CD4-positive, alpha-beta T cell treated with Interleukin-17A for 1 hour (primary cell): ENCODE results near the gene BBS7.

ENCODE experiments used
- DNase-seq: peaks from one replicate; pipeline ENCODE4 v3.0.0-alpha.2; 2020

BBS7 gene, protein sequence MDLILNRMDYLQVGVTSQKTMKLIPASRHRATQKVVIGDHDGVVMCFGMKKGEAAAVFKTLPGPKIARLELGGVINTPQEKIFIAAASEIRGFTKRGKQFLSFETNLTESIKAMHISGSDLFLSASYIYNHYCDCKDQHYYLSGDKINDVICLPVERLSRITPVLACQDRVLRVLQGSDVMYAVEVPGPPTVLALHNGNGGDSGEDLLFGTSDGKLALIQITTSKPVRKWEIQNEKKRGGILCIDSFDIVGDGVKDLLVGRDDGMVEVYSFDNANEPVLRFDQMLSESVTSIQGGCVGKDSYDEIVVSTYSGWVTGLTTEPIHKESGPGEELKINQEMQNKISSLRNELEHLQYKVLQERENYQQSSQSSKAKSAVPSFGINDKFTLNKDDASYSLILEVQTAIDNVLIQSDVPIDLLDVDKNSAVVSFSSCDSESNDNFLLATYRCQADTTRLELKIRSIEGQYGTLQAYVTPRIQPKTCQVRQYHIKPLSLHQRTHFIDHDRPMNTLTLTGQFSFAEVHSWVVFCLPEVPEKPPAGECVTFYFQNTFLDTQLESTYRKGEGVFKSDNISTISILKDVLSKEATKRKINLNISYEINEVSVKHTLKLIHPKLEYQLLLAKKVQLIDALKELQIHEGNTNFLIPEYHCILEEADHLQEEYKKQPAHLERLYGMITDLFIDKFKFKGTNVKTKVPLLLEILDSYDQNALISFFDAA

DNA sequence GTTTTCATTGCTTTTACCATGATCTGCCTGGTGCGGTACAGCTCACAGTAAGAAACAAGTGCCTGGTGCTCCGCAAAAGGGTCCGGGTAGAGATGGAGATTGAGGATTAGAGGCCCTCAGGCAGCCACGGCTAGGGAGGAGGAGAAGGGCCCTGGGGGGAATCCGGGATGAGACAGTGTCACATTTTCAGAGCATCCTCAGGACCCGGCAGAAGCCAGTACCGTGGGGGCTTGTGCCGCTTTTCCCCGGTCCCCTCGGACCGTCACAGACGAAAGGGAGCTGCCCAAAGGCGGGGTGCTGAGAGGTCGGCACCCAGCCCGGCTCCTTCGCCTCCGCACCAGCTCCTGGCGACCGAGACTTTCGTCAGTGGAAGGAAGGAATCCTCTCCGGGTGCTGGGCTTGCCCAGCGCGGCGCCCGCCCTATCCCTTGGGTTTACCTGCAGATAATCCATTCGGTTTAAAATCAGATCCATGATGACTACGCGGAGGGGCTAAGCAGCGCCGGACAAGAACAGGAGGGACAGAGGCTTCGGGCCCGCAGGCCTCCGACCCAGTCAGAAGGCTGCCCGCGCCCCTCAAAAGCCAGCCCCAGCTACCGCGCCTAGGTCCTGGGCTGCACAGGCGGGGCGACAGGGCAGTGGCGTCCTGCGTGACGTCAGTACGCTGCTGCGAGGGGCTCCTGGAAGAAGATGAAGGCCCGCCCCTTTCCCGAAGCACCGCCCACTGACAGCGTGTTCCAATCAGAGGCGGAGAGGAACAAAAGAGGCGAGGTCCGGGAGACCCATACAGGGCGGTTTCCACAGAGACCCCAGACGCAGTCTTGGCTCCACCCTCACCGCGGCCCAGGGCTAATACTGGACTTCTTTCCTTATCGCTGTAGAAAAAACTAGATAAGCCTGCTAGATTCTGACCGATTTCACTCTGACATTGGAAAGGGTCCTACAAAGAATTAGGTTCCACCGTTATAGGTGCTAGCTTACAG, at the start of gene BBS7:
Gene BBS7 (minus strand): TSS at position 634 of the 982 bp plus-strand sequence. CDS start 161 bp downstream, at position 473.
- DNase-seq, result peak; percentile 97

- no peak for DNase-seq
Measured at GRCh38 chr4:121913667-121914066, 43.4 kb upstream of the BBS7 start.

DNA sequence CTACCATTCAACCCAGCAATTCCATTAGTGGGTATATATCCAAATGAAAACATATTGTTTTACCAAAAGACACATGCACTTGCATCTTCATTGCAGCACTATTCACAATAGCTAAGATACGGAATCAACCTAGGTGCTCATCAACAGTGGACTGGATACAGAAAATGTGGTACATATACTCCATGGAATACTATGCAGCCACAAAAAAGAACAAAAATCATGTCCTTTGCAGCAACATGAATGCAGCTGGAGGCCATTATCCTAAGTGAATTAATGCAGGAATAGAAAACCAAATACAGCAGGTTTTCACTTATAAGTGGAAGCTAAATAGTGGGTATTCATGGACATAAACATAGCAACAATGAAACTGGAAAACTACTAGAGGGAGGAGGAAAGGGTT, 38.1 kb upstream of the BBS7 start:
- no peak for DNase-seq

DNA sequence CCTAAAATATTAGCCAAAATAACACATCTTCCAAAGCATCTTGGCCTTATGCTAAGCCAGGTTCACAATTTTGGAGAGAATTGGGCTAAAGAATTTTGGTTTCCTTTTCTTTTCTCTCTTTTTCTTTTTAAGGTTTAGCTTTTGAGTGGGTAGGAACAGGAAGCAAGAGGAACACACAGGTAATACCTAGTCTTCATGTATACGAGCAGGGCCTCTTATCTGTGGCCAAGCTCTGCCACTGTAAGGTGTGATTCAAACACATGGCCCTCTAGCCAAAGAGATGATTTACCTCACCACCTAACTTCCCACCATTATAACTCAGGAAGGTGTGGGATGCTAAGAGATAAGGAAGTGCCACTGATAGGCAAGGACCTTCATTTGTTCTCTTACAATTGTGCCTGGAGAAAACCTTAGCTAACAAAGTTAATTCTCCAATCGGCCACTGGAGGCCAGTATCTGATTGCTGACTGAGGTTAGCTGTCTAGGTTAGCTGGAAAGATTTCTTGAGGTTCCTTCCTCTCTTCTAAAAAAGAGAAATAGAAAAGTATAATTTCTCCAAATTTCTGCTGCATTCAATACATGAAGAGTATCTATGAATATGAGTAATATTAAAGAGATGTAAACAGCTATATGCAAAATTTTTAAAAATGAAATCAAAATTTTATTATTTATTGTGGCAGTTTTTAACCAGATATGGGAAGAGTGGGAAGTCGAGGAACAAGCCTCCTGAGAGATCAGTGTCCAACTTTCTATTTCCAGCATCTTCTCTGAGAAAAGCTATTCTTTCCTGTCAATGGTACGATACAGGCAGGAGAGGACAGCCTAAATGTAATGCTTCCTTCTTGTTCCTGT, 30.1 kb upstream of the BBS7 start:
- peak; percentile 72 for DNase-seq

GRCh38 chr4:121898150-121898549, 27.9 kb upstream of the BBS7 start:
- DNase-seq, result peak; percentile 13

DNA sequence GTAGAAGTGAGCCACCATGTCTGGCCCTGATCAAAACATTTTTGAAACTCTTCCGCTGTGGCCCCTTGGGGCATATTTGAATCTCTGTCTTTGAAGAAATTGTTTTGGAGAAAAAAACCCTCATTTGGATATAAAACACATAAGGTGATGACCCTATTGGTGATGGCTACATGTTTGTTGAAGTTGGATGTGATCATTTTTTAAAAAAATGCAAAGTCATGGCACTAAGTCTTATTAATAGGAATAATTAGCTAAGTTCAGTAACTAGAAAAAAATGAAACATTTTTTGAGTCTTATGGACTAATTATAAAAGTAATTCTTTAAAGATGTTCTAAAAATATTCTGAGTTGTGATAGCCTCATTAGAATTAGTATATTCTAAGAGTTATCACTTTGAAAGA, 17.9 kb upstream of the BBS7 start:
- no peak for DNase-seq

DNA sequence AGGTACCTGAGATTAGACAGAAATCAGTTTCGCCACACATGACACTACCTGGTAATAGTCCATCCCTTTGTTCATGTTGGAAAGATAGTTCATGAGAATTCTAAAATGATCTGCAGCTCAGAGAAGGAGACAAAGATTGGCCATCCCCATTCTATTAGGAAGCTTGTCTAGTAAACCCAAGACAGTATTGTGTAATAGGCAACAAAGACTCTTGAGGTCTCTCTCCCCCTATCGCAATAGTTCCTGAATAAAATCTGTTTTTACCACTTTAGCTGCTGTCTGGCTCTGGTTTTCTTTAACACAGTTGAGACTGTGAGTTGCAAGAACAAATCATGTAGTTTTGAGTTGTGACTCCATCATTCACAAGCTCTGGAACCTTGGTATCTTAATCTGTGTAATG, 14.8 kb upstream of the BBS7 start:
- DNase-seq, result no peak

GRCh38 chr4:121881158-121881557, 10.9 kb upstream of the BBS7 start:
- DNase-seq, result no peak

- no peak for DNase-seq
Measured at GRCh38 chr4:121879135-121879534, 8.9 kb upstream of the BBS7 start.

- no peak for DNase-seq
Measured at GRCh38 chr4:121877041-121877773, 6.9 kb upstream of the BBS7 start.

DNA sequence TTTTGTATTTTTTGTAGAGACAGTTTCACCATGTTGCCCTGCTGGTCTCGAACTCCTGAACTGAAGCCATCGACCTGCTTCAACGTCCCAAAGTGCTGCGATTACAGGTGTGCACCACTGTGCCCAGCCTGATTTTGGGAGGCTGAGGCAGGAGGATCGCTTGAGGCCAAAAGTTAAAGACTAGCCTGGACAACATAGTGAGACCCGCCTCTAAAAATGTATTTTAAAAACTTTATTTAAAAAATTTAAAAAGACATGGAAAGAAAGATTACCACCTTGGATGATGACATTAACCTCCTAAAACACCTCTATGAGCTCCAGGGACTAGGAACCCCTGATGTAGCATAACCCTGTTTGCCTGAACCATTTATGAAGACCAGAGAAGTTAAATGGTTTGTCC, 5.8 kb upstream of the BBS7 start:
- no peak for DNase-seq

DNA sequence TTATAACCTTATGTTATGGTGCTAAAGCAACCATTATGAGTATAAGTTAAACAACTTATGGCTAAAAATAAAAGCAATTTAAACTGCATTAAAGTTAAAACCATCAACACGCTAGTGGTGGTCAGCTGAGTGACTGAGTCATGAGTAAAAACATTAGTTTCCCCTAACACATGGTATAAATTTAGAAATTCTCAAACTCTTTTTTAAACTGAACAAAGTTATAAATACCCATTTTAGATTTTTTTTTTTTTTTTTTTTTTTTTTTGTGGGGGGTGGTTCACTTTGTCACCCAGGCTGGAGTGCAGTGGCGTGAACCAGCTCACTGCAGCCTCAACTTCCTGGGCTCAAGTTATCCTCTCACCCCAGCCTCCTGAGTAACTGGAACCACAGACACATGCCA, 5.4 kb upstream of the BBS7 start:
- no peak for DNase-seq

DNA sequence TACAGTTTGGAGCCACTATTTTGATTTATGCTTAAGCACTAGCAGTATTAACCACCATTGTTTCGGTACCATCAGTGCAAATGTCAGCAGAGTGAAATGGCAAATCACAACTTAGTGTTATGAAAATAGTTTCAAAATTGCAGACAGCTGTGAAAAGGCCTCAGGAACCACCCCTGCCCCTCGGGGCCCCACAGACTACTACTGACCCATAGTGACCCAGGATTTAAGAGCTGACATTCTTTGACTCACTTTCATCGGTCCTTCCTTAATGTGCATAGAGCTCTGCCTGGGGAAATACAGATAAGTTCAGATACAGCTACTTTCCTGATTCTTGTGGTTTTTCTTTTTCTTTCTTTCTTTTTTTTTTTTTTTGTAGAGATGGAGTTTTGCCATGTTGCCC, 3.3 kb upstream of the BBS7 start:
- no peak for DNase-seq

DNA sequence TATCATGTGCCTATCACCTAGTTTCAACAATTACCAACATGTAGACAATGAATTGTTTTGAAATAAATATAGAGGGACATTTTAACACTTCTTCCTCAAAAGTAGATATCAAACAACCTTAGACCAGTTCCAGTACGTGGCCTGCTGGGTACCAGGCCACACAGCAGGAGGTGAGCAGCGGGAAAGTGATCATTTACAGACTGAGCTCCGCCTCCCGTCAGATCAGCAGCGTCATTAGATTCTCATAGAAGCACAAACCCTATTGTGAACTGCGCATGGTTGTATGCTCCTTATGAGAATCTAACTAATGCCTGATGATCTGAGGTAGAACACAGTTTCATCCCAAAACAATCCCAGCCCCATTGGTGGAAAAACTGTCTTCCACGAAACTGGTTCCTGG, 6.5 kb downstream of the BBS7 start:
- DNase-seq, result no peak

- no peak for DNase-seq
Measured at GRCh38 chr4:121861426-121861825, 8.8 kb downstream of the BBS7 start.

DNA sequence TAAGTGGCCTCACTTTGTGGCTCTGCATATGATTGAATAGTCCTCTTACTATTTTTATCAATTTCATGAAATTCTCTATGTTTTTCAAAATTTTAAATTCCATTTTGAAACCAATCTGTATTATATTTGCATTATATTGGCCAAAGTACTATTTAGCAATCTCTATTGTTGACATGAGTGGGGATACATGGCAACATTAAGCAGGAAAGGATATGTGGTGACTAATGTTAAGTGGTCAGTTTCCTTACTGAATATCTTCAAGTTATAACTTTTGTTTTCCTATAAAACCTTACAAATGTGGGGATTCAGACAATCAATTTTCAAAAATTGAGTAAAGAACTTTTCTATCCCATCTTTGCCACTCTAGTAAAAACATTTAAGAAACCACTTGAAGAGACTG, 10.2 kb downstream of the BBS7 start:
- DNase-seq, result no peak

- DNase-seq, result no peak
Measured at GRCh38 chr4:121851354-121851753, 18.9 kb downstream of the BBS7 start.

GRCh38 chr4:121846662-121847061, 23.6 kb downstream of the BBS7 start:
- DNase-seq, result no peak

DNA sequence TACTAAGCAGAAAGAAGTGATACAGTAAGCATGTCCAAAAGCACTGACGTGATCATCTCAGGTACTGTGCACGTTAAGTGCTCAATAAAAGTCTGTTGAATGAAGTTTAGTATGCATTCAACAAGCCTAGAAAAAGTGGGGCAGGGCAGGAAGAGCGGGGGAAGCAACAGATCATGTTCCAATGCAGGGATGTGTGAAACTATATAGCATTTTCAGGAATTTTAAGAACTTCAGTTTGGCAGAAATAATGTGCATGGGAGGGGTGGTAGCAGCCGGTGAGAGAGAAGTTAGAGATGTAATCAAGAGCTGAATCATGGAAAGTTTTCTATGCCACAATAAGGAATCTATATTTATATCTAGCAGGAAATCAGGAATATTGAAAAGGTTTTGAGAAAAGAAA, 27.4 kb downstream of the BBS7 start:
- no peak for DNase-seq

DNA sequence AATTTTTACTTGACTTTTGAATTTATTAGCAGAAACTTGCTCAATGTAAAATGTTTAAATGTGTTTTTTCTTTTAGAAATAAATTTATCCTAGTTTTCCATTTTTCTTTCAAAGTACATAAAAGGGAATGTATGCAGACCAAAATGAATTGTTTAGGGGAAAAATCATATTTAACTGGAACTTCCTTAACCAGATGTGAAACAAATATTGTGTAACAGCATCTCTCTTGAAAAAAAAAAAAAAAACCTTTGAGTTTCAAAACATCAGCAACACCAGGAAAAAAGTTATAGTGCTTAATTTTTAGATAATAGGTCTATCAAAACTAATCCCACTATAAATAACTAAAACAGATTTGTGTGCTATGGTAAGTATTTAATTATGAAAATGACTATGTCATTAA, 32.1 kb downstream of the BBS7 start:
- DNase-seq, result no peak

DNA sequence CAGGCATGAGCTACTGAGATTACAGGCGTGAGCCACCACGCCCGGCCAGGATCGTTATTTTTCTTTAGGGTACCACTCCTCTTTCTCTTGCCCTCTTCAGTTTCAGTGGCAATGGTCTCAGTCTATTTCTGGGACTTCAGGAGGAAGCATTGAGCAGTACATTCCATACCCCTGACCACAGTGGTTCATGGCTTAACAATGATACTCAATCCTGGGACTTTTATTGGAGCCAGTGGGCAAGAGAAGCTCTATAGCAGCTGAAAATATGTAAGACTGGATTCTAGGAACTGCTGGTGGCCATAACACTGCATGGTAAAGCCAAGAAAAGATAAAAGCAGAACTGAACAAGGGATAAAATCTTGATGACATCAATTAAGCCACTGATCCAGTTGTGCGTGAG, 40.8 kb downstream of the BBS7 start:
- DNase-seq, result no peak

DNA sequence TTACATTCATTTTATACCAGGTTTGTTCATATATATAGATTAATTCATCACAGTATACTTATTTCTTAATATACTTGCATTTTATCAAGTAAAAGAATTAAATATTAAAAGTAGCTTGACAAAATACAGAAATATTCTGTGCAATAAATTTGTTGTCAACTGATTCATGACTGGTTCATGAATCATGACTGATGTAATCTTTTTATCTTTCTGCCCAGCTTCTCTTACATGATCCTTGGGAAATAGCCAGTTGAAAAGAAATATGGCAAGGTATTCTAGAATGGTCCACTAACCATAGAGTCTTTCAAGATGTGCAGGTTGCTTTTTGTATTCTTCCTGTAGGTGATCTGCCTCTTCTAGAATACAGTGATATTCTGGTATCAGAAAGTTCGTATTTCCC, 42.4 kb downstream of the BBS7 start:
- no peak for DNase-seq
